G401.6 (cell line): ENCODE results near the gene N4BP3.
"Not testable (repeated sequence)": the region's sequence is repeated elsewhere in the genome, so short reads cannot be mapped to it uniquely, and the experiment has no call there.

ENCODE experiments used
- FAIRE-seq: peaks from 2 replicates; lab custom pipeline; 2012; peaks lifted over from hg19 to GRCh38; lab: Jason Lieb, UNC

The N4BP3 gene

GRCh38 chr5:178123094-178123965 is 10.0 kb downstream of the N4BP3 start:
- FAIRE-seq, result no peak

GRCh38 chr5:178123966-178124925 is 10.9 kb downstream of the N4BP3 start:
- FAIRE-seq, result no peak

- FAIRE-seq, result no peak
Measured at GRCh38 chr5:178125253-178125906, 12.0 kb downstream of the N4BP3 start.

- FAIRE-seq, result no peak
Measured at GRCh38 chr5:178126556-178126955, 13.2 kb downstream of the N4BP3 start.

GRCh38 chr5:178127300-178128009 is 14.1 kb downstream of the N4BP3 start:
- not testable (repeated sequence) for FAIRE-seq

GRCh38 chr5:178129296-178129695 is 16.0 kb downstream of the N4BP3 start:
- FAIRE-seq, result no peak

GRCh38 chr5:178130234-178130575 is 16.9 kb downstream of the N4BP3 start:
- FAIRE-seq, result not testable (repeated sequence)

- FAIRE-seq, result no peak
Measured at GRCh38 chr5:178130576-178131445, 17.5 kb downstream of the N4BP3 start, which contains the start of gene RMND5B. RMND5B (plus strand) TSS chr5:178131014; CDS start chr5:178138120, 7,106 bp downstream.

GRCh38 chr5:178131446-178131996 is 18.2 kb downstream of the N4BP3 start:
- no peak for FAIRE-seq

GRCh38 chr5:178136990-178137389 is 23.7 kb downstream of the N4BP3 start:
- FAIRE-seq, result no peak

GRCh38 chr5:178137991-178138390 is 24.7 kb downstream of the N4BP3 start:
- FAIRE-seq, result no peak

GRCh38 chr5:178141550-178141949 is 28.2 kb downstream of the N4BP3 start:
- no peak for FAIRE-seq

GRCh38 chr5:178142642-178143041 is 29.3 kb downstream of the N4BP3 start:
- FAIRE-seq, result no peak

GRCh38 chr5:178143246-178143645 is 29.9 kb downstream of the N4BP3 start:
- FAIRE-seq, result no peak

- no peak for FAIRE-seq
Measured at GRCh38 chr5:178143901-178144300, 30.6 kb downstream of the N4BP3 start.

- FAIRE-seq, result no peak
Measured at GRCh38 chr5:178145965-178146820, 32.9 kb downstream of the N4BP3 start.

- no peak for FAIRE-seq
Measured at GRCh38 chr5:178147406-178147805, 34.1 kb downstream of the N4BP3 start.

GRCh38 chr5:178149199-178149932 is 36.0 kb downstream of the N4BP3 start:
- FAIRE-seq, result no peak
